Memory B cell (primary cell): ENCODE results near the gene AGAP2.

Source experiments
- ATAC-seq: fragments of 150-1000 bp; cut with Tn5 transposase; 2 replicates; pipeline ENCODE4 v1.10.0; 2021; ENCODE audit warnings: low read depth, mild to moderate bottlenecking, moderate library complexity
- DNase-seq, 2 donors: peaks; one replicate each; pipeline ENCODE4 v3.0.0; 2022; ENCODE audit warnings: low spot score in 2 of 2
- H3K27ac Mint-ChIP-seq: one replicate; pipeline ENCODE4 v1.8.0; 2022; ENCODE audit warnings: mild to moderate bottlenecking, moderate library complexity, mixed read lengths
- H3K27me3 Mint-ChIP-seq: one replicate; pipeline ENCODE4 v1.8.0; 2022; ENCODE audit warnings: mixed read lengths
- H3K36me3 Mint-ChIP-seq: one replicate; pipeline ENCODE4 v1.8.0; 2022; ENCODE audit warnings: mild to moderate bottlenecking, mixed read lengths
- H3K4me1 Mint-ChIP-seq: one replicate; pipeline ENCODE4 v1.8.0; 2022; ENCODE audit warnings: mixed read lengths
- H3K4me3 Mint-ChIP-seq: one replicate; pipeline ENCODE4 v1.8.0; 2022; ENCODE audit warnings: mild to moderate bottlenecking, moderate library complexity, mixed read lengths
- H3K9me3 Mint-ChIP-seq: one replicate; pipeline ENCODE4 v1.8.0; 2022; ENCODE audit warnings: mixed read lengths

AGAP2 gene

DNA sequence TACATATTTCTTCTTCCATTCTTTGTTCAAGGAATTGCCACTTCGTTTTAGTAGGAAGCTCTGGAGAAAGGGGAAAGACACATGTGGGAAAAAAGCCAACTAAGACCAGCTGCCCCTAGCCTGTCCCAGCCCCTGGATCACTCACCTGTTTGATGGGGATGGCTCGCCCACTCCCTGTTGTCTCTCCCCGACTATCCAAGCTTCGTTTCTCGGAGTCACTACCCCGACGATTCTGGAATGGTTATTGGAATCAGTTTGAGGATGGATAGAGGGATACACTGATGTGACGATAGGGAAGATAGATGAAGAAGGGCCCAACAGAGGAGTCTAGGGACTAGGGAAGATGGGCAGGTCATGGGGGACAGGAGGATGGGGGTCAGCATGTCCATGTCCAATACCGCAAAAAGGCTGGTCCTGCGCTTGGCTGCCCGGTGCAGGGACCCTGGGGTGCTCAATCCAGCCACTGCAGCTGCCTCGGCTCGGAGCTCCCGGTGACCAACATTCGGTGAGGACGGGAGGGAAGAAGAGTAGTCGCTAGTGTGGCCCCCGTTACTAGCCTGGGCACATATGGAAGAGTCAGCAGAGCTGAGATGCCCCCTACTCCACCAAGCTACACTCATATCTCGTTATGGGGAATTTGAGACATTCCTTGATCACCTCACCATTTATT is 7.0 kb downstream of the AGAP2 start:
- Mint-ChIP-seq H3K4me1 (peaks cover 11% of the 10 kb centered on the region), H3K27ac (no peak overlapping the region), H3K9me3 (no peaks in the 10 kb centered on the region), H3K4me3 (no peak overlapping the region), H3K27me3 (no peaks in the 10 kb centered on the region), H3K36me3 (peaks cover 42% of the 10 kb centered on the region)
- DNase-seq (no peak), ATAC-seq (no peak)

DNA sequence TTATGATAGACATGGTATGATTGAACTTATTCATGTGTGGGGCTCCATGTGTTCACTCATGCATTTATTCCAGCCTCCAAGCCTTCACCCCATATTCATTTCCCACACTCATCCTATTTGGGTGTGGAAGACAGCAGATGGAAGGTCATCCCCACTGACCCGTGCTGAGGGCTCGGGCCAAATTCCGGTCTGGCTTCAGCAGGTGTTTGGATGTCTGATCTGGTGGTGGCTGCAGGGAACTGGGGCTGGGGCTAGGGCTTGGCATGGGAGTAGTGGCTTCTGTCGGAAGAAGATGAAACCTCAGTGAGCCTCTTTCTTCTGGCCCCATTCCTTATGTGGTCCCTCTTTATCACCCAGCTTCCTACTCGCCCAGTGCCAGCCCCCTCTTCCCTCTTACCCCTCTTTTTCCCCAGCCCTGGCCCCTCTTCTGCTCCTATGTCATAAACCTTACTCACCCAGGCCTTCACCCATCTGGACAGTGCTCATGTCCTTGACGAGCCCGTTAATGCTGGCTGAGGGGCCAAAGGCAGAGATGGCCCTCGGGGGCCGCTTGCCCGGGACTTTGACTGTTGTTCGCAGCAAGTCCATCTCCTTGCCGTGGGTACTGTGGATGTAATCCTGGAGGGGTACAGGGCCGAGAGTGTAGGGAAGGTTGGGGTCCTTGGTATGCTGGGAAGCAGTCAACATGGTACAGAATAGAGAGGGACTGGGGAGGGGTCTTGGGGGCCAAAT is 8.0 kb downstream of the AGAP2 start:
- no peak for ATAC-seq
- H3K4me3 Mint-ChIP-seq = no peak overlapping the region
- H3K27me3 Mint-ChIP-seq = no peaks in the 10 kb centered on the region
- H3K27ac Mint-ChIP-seq = no peak overlapping the region
- peaks cover 12% of the 10 kb centered on the region for H3K4me1 Mint-ChIP-seq
- H3K36me3 Mint-ChIP-seq = peaks cover 44% of the 10 kb centered on the region
- no peaks in the 10 kb centered on the region for H3K9me3 Mint-ChIP-seq
- no peak for DNase-seq

DNA sequence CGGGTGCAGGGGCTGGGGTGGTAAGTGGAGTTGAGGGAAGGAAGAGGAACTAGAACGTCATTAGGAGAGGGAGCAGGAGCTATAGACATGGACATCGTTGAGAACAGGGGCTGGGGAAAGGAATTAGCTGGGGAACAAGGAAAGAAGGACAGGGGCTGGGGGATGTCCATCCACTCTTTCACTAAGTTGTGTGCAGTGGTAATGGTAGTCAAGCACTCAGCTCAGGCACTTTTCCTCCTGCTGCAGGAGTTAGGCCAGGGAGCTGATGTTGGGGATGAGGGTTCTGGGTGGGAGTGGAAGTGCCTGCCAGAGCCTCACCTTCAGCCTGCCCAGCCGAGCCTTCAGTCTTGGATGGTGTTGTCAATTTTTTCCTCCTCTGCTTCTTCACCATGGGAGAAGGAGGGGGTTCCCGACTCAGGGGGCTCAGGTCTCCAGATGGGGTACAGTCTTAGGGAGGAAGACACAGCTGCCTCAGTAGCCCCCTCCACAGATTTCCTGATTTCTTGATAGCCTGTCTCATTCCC is 9.2 kb downstream of the AGAP2 start:
- Mint-ChIP-seq H3K9me3 (no peaks in the 10 kb centered on the region), H3K27ac (no peak overlapping the region)

DNA sequence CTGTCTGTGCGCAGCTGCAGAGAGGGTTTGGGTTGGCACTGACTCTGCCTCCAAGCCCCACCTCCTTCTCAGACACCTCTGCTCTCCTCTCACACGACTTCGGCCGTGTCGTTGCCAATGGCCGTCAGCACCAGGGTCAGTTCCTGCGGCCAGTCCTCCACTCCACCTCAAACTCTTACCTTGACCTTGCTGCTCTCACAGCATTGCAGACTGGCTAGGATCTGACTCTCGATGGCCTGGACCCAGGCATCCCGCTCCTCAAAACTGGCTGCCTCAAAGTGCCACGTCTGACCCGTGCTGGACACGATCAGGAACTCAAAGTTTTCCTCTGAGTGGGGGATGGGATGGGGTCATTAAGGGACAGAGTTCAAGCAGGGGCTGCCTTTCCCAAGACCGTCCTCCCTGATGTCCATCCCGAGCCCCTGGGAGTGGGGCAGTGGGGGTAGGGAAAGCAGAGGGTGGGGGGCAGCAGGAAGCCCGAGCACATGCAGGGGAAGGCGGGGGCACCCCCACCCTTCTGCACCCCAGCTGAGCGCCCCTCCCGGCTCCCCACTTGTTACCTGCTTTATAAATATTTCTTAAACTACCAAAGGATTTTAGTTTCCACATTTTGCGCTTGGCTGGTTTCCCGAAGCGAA is 10.7 kb downstream of the AGAP2 start:
- Mint-ChIP-seq H3K27me3 (no peaks in the 10 kb centered on the region), H3K27ac (no peak overlapping the region), H3K36me3 (peaks cover 33% of the 10 kb centered on the region), H3K4me3 (no peak overlapping the region), H3K4me1 (peaks cover 18% of the 10 kb centered on the region), H3K9me3 (no peaks in the 10 kb centered on the region)
- ATAC-seq (no peak), DNase-seq (no peak)

More for the DNA sequence above, 9.2 kb downstream of the AGAP2 start:
- peaks cover 41% of the 10 kb centered on the region for H3K36me3 Mint-ChIP-seq
- ATAC-seq = no peak
- peaks cover 18% of the 10 kb centered on the region for H3K4me1 Mint-ChIP-seq
- no peak for DNase-seq
- H3K4me3 Mint-ChIP-seq = no peak overlapping the region
- no peaks in the 10 kb centered on the region for H3K27me3 Mint-ChIP-seq

DNA sequence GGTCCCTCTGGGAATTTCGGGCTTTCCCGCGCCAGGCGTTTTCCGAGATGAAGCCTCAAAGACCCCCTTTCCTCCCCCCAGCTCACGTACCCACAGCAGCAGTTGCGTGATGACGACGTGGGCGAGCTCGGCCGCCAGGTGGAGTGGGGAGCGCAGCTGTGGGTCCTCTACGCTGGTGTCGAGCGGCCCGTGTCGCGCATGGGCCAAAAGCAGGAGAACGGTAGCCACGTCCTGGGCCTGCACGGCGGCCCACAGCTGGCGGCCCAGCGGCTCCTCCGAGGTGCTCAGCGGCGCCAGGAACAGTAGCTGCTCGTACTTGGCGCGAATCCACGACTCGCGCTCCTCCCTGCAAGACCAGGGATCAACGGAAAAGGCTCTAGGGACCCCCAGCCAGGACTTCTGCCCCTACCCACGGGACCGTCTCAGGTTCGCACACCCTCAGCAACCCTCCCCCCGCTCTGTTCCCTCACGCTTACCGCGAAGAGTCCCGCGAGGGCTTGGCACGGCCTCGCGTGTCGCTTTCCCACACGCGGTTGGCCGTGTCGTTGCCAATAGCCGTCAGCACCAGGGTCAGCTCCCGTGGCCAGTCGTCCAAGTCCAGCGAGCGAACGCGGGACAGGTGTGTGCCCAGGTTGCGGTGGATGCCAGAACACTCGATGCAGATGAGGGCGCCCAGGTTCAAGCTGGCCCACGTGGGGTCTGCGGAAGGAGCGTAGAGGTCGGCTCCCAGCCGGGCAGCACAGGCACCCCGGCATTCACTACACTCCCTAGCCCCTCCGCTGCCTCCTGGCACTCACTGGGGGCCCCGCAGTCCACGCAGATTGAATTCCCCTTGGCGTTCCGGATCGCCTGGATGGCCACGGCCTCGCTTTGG is 11.4 kb downstream of the AGAP2 start:
- Mint-ChIP-seq H3K27me3 (no peaks in the 10 kb centered on the region), H3K9me3 (no peaks in the 10 kb centered on the region), H3K36me3 (peaks cover 30% of the 10 kb centered on the region), H3K4me3 (peak overlapping the region; percentile 34), H3K4me1 (peaks cover 18% of the 10 kb centered on the region), H3K27ac (no peak overlapping the region)
- no peak for DNase-seq
- ATAC-seq = peak; percentile 42

DNA sequence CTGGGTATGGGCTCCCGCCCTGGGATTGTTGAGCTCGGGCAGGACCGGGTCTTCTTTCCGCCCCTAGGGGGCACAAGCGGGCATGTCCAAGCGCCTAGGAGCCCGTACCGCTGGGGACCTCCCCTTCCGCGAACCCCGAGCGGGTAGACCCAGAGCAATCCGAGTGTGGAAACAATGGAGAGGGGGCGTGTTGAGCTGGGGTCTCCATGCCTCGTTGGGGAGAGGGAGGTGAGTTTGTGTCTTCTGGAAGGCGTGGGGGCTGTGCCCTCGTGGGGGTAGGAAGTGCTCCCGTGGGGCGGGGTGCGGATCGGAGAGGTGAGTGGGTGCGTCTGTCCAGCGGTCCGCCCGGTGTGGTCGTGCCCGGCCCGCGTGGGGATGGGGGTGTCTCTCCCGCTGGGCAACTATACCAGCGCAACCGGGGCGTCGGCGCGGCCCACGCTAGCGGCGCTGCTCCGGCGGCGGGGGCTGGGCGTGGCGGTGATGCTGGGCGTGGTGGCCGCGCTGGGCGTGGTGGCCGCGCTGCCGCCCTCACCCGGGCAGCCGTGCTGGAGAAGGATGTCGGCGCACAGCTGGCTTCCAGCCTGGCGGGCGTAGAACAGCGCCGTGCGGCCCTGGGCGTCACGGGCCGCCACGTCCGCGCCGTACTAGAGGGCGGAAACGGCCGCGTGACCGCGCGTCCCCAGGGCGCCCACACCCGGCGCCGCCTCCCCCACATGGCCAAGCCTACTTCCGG is 12.2 kb downstream of the AGAP2 start:
- peaks cover 30% of the 10 kb centered on the region for H3K36me3 Mint-ChIP-seq
- no peaks in the 10 kb centered on the region for H3K27me3 Mint-ChIP-seq
- peak overlapping the region; percentile 56 for H3K27ac Mint-ChIP-seq
- no peak for DNase-seq
- H3K9me3 Mint-ChIP-seq = no peaks in the 10 kb centered on the region
- peaks cover 18% of the 10 kb centered on the region for H3K4me1 Mint-ChIP-seq
- ATAC-seq = peak; percentile 65
- peak overlapping the region; percentile 78 for H3K4me3 Mint-ChIP-seq

DNA sequence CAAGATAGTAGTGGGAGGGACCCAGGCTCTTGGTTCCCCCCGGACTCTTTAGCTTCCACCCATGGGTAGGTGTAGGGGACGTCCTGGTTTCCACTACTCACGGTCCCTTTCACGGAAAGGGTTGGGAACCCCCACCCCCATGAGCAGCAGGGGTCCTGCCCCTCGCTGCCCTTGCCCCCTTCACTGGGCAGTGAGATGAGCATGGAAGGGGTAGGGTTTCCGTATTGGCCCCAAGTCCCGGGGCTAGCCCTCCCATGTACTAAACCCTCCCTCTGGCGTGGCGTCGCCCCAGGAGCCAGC is 12.7 kb downstream of the AGAP2 start:
- Mint-ChIP-seq H3K9me3 (no peaks in the 10 kb centered on the region), H3K27ac (peak overlapping the region; percentile 56), H3K27me3 (no peaks in the 10 kb centered on the region), H3K4me3 (peak overlapping the region; percentile 78), H3K4me1 (peaks cover 18% of the 10 kb centered on the region), H3K36me3 (peaks cover 30% of the 10 kb centered on the region)
- ATAC-seq (no peak), DNase-seq (no peak)

DNA sequence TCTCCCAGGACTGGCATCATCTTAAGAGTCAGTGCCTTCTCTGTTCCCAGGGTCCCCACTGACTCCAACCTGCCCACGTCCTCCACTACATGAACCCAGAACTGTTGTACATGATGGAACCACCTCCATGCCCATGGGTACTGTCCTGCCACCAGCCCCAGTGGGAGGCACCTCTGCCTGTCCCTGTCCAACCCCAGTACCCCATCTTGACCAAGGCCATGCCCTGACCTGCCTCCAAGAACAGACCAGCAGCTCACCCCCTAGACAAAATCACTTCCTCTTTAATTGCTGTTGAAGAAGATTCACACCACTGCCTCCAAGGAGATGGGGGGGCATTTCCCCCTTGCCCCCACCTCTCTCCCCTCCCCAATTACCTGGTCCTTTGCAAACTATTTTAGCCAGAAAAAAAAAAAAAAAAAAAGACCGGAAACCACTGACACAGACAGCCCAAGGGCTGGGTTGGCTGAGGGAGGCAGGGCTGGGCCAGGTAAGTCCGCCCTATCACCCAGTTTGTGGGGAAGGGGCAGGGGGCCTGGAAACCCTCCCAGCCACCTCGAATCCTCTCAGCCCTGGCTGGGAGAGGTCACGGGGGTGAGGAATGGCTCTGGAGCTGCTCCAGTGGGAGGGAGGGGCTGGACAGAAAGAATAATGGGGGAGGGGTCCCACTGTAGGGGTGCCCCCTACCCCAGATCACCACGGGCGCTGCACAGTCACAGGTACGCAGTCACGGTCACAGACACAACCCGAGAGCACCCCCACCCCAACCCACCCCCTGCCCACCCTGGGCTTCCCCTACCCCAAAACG is 13.4 kb downstream of the AGAP2 start:
- Mint-ChIP-seq H3K27me3 (no peaks in the 10 kb centered on the region), H3K27ac (peak overlapping the region; percentile 67), H3K36me3 (peaks cover 27% of the 10 kb centered on the region), H3K4me1 (peaks cover 18% of the 10 kb centered on the region), H3K9me3 (no peaks in the 10 kb centered on the region), H3K4me3 (no peak overlapping the region)
- ATAC-seq = peak; percentile 34
- DNase-seq = no peak

DNA sequence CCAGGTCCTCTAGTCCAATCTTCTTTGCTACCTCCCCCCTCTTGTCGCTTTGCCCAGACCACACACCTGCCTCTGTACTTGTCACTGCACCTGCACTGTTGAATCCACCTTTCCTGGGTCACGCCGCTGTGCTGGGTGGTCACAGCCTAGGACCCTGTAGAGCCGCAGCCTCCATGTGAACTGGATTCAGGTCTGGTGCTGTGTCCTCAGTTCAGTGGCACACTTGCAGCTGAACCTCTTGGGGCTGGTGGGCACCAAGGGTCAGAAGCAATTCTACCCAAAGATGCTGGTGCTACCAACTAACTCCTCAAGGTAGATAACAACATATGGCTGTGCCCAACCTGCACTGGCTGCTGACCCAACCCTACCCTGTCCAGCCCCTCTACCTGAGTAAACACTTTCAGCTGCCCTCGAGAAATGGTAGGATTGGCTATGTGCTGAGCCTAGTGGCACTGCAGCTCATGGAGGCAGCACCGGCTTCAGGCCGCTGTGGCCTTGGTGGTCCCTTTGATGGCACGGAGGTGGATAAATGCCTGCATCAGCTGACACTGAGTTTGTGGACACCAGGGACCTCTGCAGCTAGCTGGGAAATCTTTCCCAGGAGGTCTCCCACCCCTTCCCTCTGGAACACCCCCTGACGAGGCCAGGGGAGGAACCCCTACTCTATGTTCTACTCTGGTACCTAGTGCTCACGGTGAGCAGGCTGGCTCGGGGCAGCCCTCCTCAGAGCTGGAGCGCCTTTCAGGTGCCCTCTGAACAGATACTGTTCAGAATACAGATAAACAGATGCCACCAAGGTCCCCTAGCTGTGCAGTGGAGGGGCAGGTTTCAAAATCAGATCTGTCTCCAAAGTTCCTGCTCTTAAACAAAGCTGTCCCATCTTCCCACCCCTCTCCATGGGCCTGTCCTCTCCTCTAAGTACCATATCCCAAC is 14.3 kb downstream of the AGAP2 start:
- no peak for ATAC-seq
- Mint-ChIP-seq H3K4me1 (peaks cover 18% of the 10 kb centered on the region), H3K27me3 (no peaks in the 10 kb centered on the region), H3K9me3 (no peaks in the 10 kb centered on the region), H3K36me3 (peaks cover 32% of the 10 kb centered on the region), H3K4me3 (no peak overlapping the region), H3K27ac (peak overlapping the region; percentile 67)
- no peak for DNase-seq

DNA sequence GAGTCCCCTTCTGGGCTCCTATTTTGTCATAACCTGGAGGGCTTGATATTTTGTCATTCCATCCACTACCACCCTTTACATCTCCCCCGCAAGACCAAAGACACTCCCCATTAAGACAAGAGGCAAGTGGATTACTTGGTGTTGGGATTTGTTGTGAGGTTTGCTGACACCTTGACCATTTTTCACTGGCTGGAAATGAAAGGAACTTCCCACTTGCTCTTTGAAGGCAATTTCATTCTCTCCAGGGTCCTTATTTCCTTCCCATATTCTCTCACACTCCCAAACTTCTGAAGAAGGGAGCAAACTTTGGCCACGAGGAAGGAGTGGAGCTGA is 14.9 kb downstream of the AGAP2 start:
- no peaks in the 10 kb centered on the region for H3K27me3 Mint-ChIP-seq
- no peak overlapping the region for H3K4me3 Mint-ChIP-seq
- DNase-seq = no peak
- peak overlapping the region; percentile 9 for H3K27ac Mint-ChIP-seq
- no peak for ATAC-seq
- H3K36me3 Mint-ChIP-seq = peaks cover 35% of the 10 kb centered on the region
- H3K9me3 Mint-ChIP-seq = no peaks in the 10 kb centered on the region
- peaks cover 16% of the 10 kb centered on the region for H3K4me1 Mint-ChIP-seq

DNA sequence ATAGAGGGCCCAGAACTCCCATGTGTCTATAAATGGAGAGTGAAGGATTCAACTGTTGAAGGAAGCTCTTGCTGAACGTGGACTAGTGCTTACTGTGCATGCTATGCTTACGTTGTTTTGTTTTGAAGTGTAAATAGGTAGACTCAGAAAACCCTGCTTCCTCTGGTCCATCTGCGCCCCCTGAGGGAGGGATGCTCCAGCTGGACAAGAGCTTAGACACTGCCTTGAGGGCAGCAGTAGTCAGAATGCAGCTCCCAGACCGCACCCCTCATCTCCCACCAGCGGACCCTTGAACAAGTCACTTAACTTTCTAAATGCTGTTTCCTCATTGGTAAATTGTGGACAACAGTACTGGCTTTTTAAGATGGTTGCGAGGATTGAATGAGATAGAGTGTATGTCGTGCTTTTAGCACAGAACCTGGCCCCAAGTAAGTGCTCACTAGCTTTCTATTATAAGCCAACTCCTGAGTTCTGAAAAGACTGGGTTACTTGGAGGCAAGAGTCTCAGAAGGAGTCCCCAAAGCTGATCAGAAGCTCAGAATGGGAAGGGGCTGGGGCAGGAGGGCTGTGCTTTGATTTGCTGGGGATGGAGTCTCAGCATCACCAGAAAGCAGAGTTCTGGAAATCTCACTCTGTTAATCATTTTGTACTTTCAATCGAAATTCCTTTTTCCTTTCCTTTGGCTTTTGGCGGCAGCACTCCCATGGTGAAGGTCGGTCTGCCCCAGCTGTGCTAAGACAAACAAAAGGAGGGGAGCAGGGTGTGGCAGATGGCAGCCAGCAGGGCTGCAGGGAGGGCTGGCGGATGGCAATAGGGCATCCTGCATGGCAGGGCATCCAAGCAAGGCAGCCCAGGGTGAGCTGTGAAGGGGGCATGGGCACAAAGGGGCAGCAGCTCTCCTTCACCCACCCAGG is 15.6 kb downstream of the AGAP2 start:
- Mint-ChIP-seq H3K4me1 (peaks cover 13% of the 10 kb centered on the region), H3K36me3 (peaks cover 34% of the 10 kb centered on the region), H3K27me3 (no peaks in the 10 kb centered on the region), H3K9me3 (no peaks in the 10 kb centered on the region), H3K4me3 (no peak overlapping the region), H3K27ac (no peak overlapping the region)
- no peak for DNase-seq
- ATAC-seq = no peak
